GM21390 (cell line): ENCODE results near the gene TRIM45.
"Not testable (repeated sequence)": the region's sequence is repeated elsewhere in the genome, so short reads cannot be mapped to it uniquely, and the experiment has no call there.

Source experiments
- ATAC-seq: cut with Tn5 transposase; IDR thresholded peaks from one replicate; pipeline ENCODE4 v1.9.1; 2021; ENCODE audit not compliant: unreplicated experiment

TRIM45 gene

GRCh38 chr1:117130526-117130925 is 9.0 kb upstream of the TRIM45 start:
- no peak for ATAC-seq

GRCh38 chr1:117128323-117129079 is 7.0 kb upstream of the TRIM45 start:
- no peak for ATAC-seq

- ATAC-seq = no peak
Measured at GRCh38 chr1:117127795-117128194, 6.2 kb upstream of the TRIM45 start.

GRCh38 chr1:117124661-117125060 is 3.1 kb upstream of the TRIM45 start:
- ATAC-seq = no peak

- no peak for ATAC-seq
Measured at GRCh38 chr1:117123274-117123673, 1.7 kb upstream of the TRIM45 start.

GRCh38 chr1:117122330-117123025 is 929 bp upstream of the TRIM45 start:
- ATAC-seq = no peak

- ATAC-seq = peak; percentile 19
Measured at GRCh38 chr1:117120774-117121588, 568 bp downstream of the TRIM45 start.

GRCh38 chr1:117119144-117119543 is 2.4 kb downstream of the TRIM45 start:
- not testable (repeated sequence) for ATAC-seq

- ATAC-seq = no peak
Measured at GRCh38 chr1:117118137-117118536, 3.4 kb downstream of the TRIM45 start.

GRCh38 chr1:117117697-117118096 is 3.9 kb downstream of the TRIM45 start:
- ATAC-seq = no peak

GRCh38 chr1:117116784-117117130 is 4.8 kb downstream of the TRIM45 start:
- ATAC-seq = no peak

GRCh38 chr1:117116090-117116783 is 5.3 kb downstream of the TRIM45 start:
- ATAC-seq = no peak

- no peak for ATAC-seq
Measured at GRCh38 chr1:117114877-117115276, 6.7 kb downstream of the TRIM45 start.

- ATAC-seq = no peak
Measured at GRCh38 chr1:117113199-117113598, 8.3 kb downstream of the TRIM45 start.

- no peak for ATAC-seq
Measured at GRCh38 chr1:117112047-117112717, 9.4 kb downstream of the TRIM45 start.

GRCh38 chr1:117110774-117111173 is 10.8 kb downstream of the TRIM45 start:
- no peak for ATAC-seq

GRCh38 chr1:117107364-117107763 is 14.2 kb downstream of the TRIM45 start:
- no peak for ATAC-seq

GRCh38 chr1:117106478-117106877 is 15.1 kb downstream of the TRIM45 start:
- ATAC-seq = no peak

GRCh38 chr1:117105722-117106121 is 15.8 kb downstream of the TRIM45 start:
- no peak for ATAC-seq

GRCh38 chr1:117104986-117105385 is 16.6 kb downstream of the TRIM45 start:
- ATAC-seq = no peak

- ATAC-seq = not testable (repeated sequence)
Measured at GRCh38 chr1:117101858-117102257, 19.7 kb downstream of the TRIM45 start.
